PC-9 (cell line): ENCODE results near the gene RBM10.
"Not testable (repeated sequence)": the region's sequence is repeated elsewhere in the genome, so short reads cannot be mapped to it uniquely, and the experiment has no call there.

Source experiments
- CTCF ChIP-seq: fragments of 200-600 bp; sonication (generic); conservative IDR thresholded peaks from 2 replicates; pipeline ENCODE4 v1.6.1; 2017; ENCODE audit warnings: mixed run types, antibody characterized with exemption, mild to moderate bottlenecking, moderate library complexity
- EZH2 ChIP-seq: fragments of 200-600 bp; sonication (generic); IDR thresholded peaks from 2 replicates; pipeline ENCODE4 v1.8.0; 2017; ENCODE audit warnings: antibody characterized with exemption, low read depth

DNA sequence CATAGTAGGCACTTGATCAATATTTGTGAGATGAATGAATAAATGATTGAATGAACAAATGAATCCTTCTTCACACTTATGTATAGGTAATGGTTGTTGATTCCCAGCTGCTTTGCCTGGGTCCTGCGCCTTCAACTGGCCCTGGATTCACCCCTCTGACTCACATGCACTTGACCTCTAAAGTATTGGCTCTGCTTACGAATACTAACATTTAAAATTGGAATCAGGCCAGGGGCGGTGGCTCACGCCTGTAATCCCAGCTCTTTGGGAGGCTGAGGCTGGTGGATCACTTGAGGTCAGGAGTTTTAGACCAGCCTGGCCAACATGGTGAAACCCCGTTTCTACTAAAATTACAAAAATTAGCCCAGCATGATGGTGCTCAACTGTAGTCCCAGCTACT is 9.4 kb upstream of the RBM10 start:
- not testable (repeated sequence) for TF ChIP-seq CTCF, EZH2
